Activated CD4-positive, CD25-positive, alpha-beta regulatory T cell treated with anti-CD3 and anti-CD28 coated beads, Interleukin-2, amount 50 U/mL, for 24 hours (primary cell): ENCODE data around the gene RXRA.

Source experiments
- ATAC-seq, 2 donors: fragments of 150-1000 bp; cut with Tn5 transposase; one replicate each; pipeline ENCODE4 v1.10.0; 2021; ENCODE audit warnings: mild to moderate bottlenecking in 1 of 2, moderate library complexity in 1 of 2

RXRA gene

GRCh38 chr9:134419684-134420076 is 93.4 kb downstream of the RXRA start:
- ATAC-seq, result peak in 1 of 2 donors; percentile 46

- ATAC-seq, result no peak
Measured at GRCh38 chr9:134420281-134420845, 94.1 kb downstream of the RXRA start.

- ATAC-seq, result no peak
Measured at GRCh38 chr9:134420974-134421432, 94.7 kb downstream of the RXRA start.

- no peak for ATAC-seq
Measured at GRCh38 chr9:134421888-134422287, 95.6 kb downstream of the RXRA start.

GRCh38 chr9:134422301-134423090 is 96.2 kb downstream of the RXRA start:
- ATAC-seq, result no peak

GRCh38 chr9:134423166-134423565 is 96.9 kb downstream of the RXRA start:
- no peak for ATAC-seq

- no peak for ATAC-seq
Measured at GRCh38 chr9:134423749-134424148, 97.5 kb downstream of the RXRA start.

GRCh38 chr9:134424818-134425217 is 98.6 kb downstream of the RXRA start:
- no peak for ATAC-seq

- no peak for ATAC-seq
Measured at GRCh38 chr9:134425401-134425800, 99.1 kb downstream of the RXRA start.

GRCh38 chr9:134425812-134426211 is 99.6 kb downstream of the RXRA start:
- ATAC-seq, result no peak

GRCh38 chr9:134426436-134426835 is 100.2 kb downstream of the RXRA start:
- ATAC-seq, result no peak

GRCh38 chr9:134427153-134427782 is 101.0 kb downstream of the RXRA start:
- ATAC-seq, result no peak

GRCh38 chr9:134428559-134428958 is 102.3 kb downstream of the RXRA start:
- no peak for ATAC-seq

GRCh38 chr9:134429007-134429406 is 102.8 kb downstream of the RXRA start:
- ATAC-seq, result no peak

GRCh38 chr9:134429481-134429880 is 103.2 kb downstream of the RXRA start:
- no peak for ATAC-seq

GRCh38 chr9:134431095-134431494 is 104.8 kb downstream of the RXRA start:
- ATAC-seq, result no peak

- ATAC-seq, result no peak
Measured at GRCh38 chr9:134431626-134432025, 105.4 kb downstream of the RXRA start.

GRCh38 chr9:134432471-134432870 is 106.2 kb downstream of the RXRA start:
- ATAC-seq, result no peak

GRCh38 chr9:134433101-134433500 is 106.8 kb downstream of the RXRA start:
- ATAC-seq, result no peak

GRCh38 chr9:134433909-134434882 is 107.9 kb downstream of the RXRA start:
- ATAC-seq, result no peak

GRCh38 chr9:134434894-134435506 is 108.7 kb downstream of the RXRA start:
- ATAC-seq, result no peak
